LoVo (cell line): ENCODE measurements around the gene OR1L8.
"Not testable (repeated sequence)": the region's sequence is repeated elsewhere in the genome, so short reads cannot be mapped to it uniquely, and the experiment has no call there.

Experiments
- DNase-seq: peaks from one replicate; pipeline ENCODE4 v3.0.0-alpha.2; 2016; ENCODE audit warnings: low spot score

Gene OR1L8, protein sequence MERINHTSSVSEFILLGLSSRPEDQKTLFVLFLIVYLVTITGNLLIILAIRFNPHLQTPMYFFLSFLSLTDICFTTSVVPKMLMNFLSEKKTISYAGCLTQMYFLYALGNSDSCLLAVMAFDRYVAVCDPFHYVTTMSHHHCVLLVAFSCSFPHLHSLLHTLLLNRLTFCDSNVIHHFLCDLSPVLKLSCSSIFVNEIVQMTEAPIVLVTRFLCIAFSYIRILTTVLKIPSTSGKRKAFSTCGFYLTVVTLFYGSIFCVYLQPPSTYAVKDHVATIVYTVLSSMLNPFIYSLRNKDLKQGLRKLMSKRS

DNA sequence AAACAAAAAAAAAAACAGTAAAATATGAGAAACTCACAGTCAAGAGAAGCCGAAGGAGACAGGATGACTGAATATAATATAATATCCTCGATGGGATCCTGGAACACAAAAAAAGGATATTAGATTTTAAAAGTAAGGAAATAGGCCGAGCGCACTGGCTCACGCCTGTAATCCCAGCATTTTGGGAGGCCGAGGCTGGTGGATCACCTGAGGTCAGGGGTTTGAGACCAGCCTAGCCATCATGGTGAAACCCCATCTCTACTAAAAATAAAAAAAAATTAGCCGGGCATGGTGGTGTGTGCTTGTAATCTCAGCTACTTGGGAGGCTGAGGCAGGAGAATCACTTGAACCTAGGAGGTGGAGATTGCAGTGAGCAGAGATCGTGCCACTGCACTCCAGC is at the start of gene OR1L8:
TSS of gene OR1L8 (minus strand) at position 101 of the 400 bp plus-strand sequence. CDS start 14,907 bp downstream, outside the sequence.
- DNase-seq, result not testable (repeated sequence)

DNA sequence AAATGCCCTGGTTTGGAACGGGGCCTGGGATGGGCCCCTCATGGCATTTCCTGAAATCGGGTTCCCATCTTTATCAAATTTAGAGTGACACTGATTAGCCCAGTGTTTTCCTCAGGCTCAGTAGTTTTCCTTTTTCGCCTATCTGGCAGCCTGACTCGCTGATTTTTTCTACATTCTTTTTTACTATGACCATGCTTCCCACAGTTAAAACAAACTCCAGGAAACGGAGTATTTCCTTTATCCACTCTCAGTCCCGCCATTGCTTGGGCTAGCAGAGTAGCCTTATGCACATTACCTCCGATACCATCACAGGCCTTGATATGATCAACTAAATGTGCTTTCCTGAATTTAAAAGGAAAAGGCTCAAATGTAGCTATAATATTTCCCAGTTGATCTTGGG is 36.8 kb upstream of the OR1L8 start:
- DNase-seq, result no peak

DNA sequence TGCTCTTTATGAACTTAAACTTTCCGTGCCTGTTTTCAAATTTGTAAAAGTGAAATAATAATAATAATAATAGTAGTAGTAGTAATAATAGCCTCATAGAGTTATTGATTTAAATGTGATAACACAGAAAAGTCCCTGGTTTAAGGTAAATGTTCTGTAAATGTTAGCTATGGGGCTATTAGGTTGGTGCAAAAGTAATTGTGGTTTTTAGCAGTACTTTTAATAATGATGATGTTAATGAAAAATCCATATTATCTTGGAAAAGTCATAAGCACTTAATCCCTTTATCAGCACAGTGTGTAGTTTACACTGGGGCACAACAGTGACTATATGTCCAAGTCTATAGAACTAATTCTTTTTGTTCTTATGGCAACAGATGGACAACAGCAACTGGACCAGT is 31.2 kb upstream of the OR1L8 start, which contains the start of gene OR1Q1:
TSS of gene OR1Q1 (plus strand) at position 377 of the 400 bp plus-strand sequence. CDS start at position 377, 0 bp downstream.
- DNase-seq, result no peak

DNA sequence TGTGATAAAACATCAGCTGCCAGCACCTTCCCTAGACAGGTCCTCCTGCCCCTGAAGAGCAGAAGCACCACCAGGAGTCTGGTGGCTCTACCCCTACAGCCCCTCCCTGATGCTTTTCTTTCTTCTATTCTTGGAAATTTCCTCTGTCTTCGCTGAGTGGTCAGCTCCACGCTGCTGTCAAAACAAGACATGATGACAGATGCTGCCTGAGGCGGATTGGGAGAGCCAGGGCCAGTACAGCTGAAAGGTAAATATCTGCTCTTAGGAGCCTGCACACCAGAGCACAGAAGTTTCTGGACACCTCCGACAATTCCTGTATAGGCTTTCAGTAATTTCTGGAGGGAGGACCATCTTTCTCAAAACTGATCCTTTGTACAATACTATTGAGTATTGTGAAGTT is 26.6 kb upstream of the OR1L8 start:
- no peak for DNase-seq

DNA sequence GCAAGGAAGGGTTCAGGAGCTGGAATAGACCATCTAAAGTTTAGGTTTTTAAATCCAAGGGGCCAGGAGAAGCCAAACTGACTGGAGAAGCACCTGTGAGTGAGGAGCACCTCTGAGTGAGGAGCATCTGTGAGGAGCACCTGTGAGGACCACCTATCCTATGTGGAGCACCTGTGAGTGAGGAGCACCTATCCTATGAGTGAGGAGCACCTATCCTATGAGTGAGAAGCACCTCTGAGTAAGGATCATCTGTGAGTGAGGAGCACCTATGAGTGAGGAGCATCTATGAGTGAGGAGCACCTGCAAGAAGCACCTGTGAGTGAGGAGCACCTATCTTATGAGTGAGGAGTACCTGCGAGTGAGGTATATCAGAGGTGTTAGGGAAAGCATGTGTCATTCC is 23.4 kb upstream of the OR1L8 start:
- DNase-seq, result no peak

DNA sequence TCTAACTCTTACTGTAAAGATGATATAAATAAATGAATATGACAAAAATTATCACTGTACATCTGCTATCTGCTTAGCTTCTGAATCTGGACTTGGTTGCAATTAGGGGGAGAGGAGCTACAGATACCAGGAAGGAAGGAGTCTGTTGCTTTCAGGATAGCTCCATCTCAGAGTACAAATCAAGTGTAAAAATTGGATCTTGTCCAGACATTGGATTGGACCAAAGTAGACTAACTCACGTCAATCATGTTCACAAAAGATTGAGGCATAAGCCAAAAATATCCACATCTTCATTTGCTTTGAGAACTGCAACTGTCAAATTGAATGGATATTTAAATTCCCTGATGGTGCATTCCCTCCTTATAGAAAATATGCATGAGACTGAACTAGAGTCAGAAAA is 22.5 kb upstream of the OR1L8 start:
- DNase-seq, result no peak

DNA sequence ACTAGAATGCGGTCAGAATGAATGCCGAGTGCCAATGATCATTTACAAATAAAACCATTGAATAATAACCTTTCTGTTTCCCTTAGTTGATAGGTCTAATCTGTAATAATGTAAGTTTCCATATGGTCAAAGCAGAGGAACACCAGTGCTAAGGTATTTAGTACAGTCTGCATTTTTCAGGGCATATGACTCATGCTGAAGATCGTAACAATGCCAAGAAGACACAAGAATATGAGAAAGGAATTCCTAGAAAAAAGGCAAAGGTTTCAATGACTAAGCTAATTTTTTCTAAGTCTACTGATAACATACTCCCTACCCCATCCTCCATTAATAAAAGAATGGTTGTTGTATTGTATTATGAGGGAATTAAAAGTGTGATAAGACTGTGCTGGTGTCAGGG is 2.8 kb downstream of the OR1L8 start:
- DNase-seq, result peak; percentile 11

DNA sequence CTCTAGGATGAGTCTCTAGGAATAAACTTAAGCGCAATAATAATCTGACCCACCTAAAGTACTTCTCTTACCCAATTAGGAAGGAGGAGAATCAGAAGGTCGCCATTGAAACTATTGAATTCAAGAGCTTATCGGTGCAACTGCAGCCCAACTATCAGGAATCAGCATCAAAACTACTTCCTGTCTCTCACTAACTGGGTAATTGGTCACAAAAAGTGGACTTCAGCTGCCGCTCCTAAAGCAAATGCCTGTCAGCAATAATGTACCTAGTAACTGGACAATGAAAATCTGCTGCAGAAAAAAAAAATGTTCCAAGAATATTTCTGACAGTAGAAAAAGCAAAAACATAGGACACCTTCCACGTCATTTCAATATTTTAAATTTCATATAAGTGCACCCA is 3.3 kb downstream of the OR1L8 start:
- DNase-seq, result no peak

DNA sequence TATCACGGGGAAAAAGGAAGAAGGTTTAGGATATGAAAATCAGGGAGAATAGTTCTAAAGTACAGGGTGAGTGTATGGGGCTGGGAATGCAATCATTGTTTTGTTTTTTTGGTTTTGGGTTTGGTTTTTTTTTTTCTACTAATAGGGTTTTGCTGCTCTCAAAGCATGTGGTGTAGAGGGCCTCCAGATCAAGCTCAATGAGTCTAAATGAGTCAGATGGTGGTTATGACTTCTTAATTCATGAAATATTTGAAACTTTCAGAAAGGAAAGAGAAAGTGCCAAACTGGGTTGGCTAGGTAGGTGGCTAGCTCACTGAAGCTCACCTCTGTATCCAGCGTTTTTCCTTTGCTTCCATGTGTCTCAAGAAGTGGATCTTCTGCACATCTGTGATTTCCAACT is 10.7 kb downstream of the OR1L8 start:
- no peak for DNase-seq

DNA sequence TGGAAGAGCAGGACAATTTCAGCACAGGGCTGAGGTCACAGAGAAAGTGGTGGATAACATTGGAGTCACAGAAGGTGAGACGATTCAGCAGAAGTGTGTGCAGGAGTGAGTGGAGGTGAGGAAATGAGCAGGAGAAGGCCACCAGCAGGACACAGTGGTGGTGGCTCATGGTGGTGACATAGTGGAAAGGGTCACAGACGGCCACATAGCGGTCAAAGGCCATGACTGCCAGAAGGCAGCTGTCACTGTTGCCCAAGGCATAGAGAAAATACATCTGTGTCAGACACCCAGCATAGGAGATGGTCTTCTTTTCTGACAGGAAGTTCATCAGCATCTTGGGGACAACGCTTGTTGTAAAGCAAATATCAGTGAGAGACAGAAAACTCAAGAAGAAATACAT is 15.3 kb downstream of the OR1L8 start:
- DNase-seq, result no peak

DNA sequence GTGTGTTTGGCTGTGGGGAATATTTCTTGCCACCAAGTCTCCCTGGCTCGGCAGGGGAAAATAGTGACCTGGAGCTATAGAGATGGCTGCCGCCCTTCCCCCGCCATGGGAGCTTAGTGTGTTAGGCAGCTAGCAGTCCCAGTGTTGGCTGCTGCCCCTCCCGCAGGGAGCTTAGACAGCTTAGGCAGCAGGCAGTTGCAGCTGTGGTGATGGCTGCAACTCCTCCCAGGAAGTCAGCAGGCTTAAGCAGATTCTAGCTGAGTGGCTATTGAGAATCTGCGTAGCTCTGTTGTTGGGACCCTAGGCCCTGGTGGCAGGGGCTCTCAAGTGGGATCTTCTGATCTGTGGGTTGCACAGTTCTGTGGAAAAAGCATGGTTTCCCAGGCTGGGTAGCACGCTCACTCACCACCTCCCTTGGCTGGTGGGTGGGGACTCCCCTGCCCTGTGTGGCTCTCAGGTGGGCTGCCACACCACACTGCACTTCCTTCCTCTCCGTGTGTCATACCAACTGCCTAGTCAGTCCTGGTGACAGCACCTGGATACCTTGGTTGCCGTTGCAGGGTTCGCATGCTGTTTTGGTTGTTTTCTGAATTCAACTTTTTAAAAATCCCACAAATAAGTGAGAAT is 20.9 kb downstream of the OR1L8 start:
- DNase-seq, result no peak

DNA sequence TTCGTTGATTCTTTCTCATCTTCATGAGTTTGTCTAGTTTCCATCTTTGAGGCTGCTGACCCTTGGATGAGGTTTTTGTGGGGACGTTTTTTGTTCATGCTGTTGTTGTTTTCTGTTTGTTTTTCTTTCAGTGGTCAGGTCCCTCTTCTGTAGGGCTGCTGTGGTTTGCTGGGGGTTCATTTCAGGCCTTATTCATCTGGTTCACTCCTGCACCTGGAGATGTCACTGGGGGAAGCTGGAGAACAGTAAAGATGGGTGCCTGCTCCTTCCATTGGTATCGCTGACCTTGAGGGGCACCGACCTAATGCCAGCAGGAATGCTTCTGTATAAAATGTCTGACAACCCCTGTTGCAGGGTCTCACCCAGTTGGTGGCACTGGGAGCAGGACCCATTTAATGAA is 21.7 kb downstream of the OR1L8 start:
- DNase-seq, result no peak

DNA sequence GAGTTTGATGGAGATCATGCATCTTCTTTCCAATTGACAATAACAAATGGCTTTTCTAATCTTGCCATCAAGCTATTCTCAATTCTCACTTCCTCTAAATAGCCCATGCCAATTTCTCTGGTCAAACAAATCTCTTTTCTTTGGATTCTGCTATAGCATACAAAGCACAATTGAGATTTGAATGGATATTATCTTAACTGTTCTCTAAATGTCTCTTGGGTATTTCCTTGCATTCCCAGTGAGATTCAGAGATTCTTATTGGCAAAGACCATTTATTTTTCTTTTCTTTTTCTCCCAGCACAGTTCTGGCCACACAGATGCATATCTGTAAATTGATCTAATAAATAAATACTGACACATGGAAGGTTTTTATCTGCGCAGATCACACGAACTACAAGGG is 30.4 kb downstream of the OR1L8 start, which contains the start of gene OR1N2:
TSS of gene OR1N2 (plus strand) at position 301 of the 400 bp plus-strand sequence. CDS start 100 bp downstream, outside the sequence.
- no peak for DNase-seq

DNA sequence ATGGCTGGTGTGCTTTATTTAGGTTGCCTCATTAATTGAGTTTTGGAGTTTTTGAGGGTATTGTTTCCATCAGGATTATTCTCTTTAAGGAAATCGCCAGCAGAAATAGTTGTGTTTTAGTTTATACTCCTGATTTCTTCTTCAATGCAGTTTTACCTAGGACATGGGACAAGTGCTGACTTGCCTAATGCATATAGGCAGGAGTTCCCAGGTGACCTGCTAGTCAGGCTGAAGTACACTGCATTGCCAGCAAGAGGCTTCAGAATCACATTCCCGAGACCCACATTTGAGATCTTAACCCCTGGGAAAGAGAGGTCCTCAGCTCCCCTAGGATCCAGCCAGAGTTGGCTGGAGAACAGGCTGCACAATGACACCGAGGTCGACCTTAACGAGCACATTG is 31.8 kb downstream of the OR1L8 start:
- no peak for DNase-seq

DNA sequence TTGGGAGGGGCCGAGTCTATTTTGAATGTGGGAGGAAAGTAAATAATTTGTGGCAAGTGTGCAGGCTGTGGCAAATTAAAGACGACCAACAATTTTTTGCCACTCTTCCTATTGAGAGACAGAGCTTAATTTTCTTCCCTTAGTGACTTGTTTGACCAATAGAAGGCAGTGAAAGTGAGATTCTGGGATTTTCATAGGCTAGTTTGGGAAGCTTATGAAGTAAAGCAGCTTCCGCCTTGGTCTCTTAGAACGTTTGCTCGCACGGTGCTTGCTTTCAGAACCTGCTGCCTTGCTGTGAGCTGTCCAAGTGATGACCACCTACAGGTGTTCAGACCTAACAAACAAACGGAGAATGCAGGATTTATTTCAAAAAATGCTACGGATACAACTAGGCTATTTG is 37.0 kb downstream of the OR1L8 start:
- no peak for DNase-seq

DNA sequence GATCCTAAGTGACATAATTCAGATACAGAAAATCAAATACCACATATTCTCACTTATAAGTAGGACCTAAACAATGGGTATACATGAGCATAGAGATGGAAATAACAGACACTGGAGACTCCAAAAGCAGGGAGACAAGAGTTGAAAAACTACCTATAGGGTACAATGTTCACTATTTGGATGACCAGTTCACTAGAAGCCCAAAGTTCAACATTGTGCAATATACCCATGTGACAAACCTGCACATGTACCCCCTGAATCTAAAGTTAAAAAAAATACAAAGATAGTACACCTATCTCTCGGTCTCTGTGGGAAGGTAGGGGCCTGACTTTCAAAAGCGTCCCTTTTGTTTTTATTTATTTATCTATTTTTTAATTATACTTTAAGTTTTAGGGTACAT is 44.4 kb downstream of the OR1L8 start:
- no peak for DNase-seq

DNA sequence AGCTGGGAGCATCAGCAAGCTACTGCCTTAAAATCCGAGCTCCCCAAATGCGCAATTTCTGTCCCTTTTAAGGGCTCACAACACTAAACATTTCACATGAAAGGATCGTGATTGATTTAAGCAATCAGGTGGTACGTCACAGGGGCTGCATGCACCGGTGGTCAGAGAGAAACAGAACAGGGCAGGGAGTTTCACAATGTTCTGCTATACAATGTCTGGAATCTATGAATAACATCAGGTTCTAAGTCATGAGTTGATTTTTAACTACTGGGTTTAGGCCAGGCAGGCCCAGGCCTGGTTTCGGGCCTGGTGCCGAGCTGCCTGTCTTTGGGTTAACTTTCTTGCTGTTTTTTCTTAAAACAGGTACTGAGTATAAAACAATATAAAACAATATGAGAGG is 46.1 kb downstream of the OR1L8 start:
- DNase-seq, result not testable (repeated sequence)

DNA sequence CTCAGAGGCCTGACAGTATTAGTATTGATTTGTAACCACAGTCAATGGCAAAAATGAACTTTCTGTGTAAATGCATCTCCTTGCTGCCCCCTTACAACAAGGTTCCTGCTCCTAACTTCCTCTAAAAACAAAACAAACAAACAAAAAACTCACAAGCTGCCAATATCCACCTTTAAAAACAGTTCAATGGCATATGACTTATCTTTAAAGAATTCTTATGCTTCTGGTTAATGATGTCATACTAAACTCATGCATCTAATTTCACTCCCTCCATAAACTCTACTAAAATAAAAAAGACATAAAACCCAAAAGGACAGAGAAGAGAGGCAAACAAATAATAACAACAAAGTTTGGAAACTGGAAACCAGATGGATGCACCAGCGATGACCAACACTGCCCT is 47.0 kb downstream of the OR1L8 start:
- DNase-seq, result no peak

DNA sequence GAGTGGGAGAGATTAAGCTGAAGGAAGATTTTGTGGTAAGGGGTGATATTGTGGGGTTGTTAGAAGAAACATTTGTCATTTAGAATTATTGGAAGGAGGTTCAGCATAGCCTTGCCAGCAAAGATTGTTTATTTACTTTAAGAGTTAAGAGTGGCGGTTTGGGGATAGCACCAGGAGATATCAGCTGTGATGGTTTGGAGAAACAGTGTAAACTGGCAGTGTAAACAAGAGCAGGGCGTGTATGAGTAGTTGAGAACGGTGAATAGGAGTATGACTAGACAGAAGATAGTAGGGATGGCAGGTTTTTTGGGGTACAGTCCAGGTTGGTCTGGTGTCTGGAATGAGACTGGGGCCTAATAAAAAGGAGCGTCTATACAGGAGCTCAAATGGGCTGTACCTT is 52.0 kb downstream of the OR1L8 start:
- DNase-seq, result not testable (repeated sequence)

DNA sequence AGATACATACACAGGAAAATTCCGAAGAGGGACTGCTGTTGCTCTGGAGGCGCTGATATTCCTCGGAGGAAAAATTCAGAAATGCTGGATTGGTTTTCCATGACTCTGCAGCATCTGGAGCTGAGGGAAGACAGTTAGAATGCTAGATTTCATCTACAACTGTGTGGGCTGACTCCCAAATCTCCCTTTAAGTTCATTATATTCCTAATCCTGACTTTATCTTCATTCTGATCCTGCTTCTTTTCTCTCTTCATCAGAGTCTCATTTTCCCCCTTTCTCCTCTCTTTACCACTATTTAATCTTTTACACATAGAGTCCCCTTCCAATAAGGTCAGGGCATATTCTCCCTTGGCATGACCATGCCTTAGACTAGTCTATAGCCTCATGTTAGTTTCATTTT is 56.0 kb downstream of the OR1L8 start, which contains the start of gene OR1N1:
TSS of gene OR1N1 (minus strand) at position 101 of the 400 bp plus-strand sequence. CDS start at position 101, 0 bp downstream.
- DNase-seq, result no peak

DNA sequence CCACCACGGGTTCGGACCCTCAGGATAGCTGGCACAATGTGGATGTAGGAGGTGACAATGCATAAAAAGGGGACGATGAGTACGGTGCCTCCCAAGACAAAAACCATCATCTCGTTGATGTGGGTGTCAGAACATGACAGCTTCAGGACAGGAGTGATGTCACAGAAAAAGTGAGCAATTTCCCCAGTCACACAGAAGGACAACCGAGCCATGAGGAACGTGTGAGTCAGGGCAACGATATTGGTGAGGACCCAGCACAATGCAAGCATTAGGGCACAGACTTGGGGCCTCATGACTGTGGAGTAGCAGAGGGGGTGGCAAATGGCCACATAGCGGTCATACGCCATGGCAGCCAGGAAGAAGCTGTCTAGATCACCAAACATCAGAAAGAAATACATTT is 56.6 kb downstream of the OR1L8 start:
- DNase-seq, result no peak

DNA sequence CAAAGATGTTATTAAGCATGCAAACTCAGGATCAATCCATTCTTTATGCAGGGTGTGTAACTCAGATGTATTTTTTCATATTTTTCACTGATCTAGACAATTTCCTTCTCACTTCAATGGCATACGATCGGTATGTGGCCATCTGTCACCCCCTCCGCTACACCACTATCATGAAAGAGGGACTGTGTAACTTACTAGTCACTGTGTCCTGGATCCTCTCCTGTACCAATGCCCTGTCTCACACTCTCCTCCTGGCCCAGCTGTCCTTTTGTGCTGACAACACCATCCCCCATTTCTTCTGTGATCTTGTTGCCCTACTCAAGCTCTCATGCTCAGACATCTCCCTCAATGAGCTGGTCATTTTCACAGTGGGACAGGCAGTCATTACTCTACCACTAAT is 63.8 kb downstream of the OR1L8 start:
- no peak for DNase-seq

DNA sequence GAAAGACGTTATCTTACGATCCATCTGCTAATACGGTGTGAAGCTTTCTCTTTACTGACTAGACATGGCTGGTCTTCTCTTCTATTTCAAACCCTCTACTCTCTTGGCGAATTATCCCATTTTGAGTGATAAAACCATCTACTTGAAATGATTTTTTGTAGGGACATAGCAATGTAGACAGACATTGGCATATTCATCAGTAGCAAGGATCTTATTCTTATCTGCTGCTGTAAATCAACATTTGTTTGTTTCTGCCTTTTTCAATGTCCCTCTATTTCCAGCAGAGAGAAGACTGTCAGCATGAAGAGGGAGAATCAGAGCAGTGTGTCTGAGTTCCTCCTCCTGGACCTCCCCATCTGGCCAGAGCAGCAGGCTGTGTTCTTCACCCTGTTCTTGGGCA is 64.3 kb downstream of the OR1L8 start, which contains the start of gene OR1J4:
TSS of gene OR1J4 (plus strand) at position 301 of the 400 bp plus-strand sequence. CDS start at position 301, 0 bp downstream.
- DNase-seq, result no peak
